ENCODE results near the gene HOXA5. TPM values are rescaled to one million over a fixed set of nuclear protein-coding genes. Genes with fewer than 3 reads are reported as not detected.

HOXA5 gene
- total and polyA plus RNA-seq, 10 of the 15 experiments (the other 5 are each of a cell fraction or from before 2014, with no cell fraction given) = 0.05 to 0.13 TPM; not detected in 8

DNA sequence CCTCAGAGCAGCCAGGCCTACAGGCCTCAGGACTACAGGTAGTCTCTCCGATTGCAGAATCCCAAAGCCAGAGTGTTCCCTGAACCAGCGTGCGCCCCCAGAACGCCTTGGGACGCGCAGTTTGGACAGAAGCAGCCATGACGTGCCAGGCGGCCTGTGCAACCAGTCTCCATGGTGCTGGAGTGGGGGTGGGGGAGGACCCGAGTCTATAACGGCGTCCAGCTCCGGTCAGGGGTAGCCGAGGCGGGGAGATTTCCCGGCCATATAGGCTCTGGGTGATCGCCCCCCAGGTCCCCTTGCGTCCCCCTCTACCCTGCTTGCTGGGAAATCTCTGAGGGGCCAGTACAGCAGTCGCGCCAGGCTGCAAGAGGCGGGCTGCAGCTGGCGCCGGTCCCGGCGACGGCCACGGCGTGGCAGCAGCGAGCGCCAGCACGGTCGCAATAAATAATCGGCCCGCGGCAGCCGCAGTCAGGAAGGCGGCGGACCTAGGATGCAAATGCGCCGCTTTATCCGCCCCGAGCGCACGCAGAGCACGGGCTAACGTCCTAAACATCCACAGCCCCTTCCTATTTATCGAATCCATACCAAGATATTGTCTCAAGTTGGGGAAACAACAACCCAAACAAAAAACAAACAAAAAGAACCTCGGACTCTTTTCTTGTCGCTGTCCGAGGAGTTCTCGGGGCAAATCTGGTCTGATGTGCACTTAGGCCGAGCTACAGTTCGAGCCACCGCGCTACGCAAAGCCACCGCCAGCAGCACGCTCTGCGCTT is 7.3 kb upstream of the HOXA5 start (continued):
- TF ChIP-seq DPF2 (IDR thresholded peaks at IDR 0.05) (peak; percentile 57; the same call in 1 of the 2 replicates), SMC3 (IDR thresholded peaks at IDR 0.05; ENCODE audit: borderline replicate concordance, low read length) (peak; percentile 54), MTA2 (IDR thresholded peaks at IDR 0.05; ENCODE audit: low read depth) (no peak), NRF1 (conservative IDR thresholded peaks at IDR 0.05; ENCODE audit: low read depth, low read length) (no peak), STAT1 (conservative IDR thresholded peaks at IDR 0.05) (no peak), HDAC2 (IDR thresholded peaks at IDR 0.05) (no peak), HCFC1 (IDR thresholded peaks at IDR 0.05; ENCODE audit: low read length) (no peak), YY1 (IDR thresholded peaks at IDR 0.05; ENCODE audit: low read depth, low read length) (peak; percentile 51; the same call in 1 of the 2 replicates), BRCA1 (IDR thresholded peaks at IDR 0.05; ENCODE audit: low read depth, low read length) (no peak), NR2F1 (conservative IDR thresholded peaks at IDR 0.05) (no peak), POLR2A (IDR thresholded peaks at IDR 0.05; ENCODE audit: low read depth, low read length) (no peak; the same call in 1 of the 2 replicates), SPI1 (IDR thresholded peaks at IDR 0.05; ENCODE audit: borderline replicate concordance, insufficient read depth, low read depth, low read length) (no peak), KAT2A (conservative IDR thresholded peaks at IDR 0.05; ENCODE audit: control insufficient read depth, low read depth, low read length) (no peak), CREB1 (IDR thresholded peaks at IDR 0.05; ENCODE audit: low read depth) (no peak), CREM (IDR thresholded peaks at IDR 0.05; ENCODE audit: low read depth) (no peak), TCF12 (IDR thresholded peaks at IDR 0.05; ENCODE audit: low read depth, low read length) (0 out of 2 replicates have a peak, but pooled peaks have one; percentile 65), ETV6 (conservative IDR thresholded peaks at IDR 0.05 in 1 of 2, IDR thresholded peaks at IDR 0.05 in 1 of 2; ENCODE audit: borderline replicate concordance in 1 of 2, low read depth in 1 of 2) (no peak), HDAC6 (IDR thresholded peaks at IDR 0.05; ENCODE audit: unreplicated experiment) (no peak), ZNF384 (IDR thresholded peaks at IDR 0.05; ENCODE audit: borderline replicate concordance, low read depth, low read length) (no peak), RBBP5 (conservative IDR thresholded peaks at IDR 0.05) (no peak), CHD2 (IDR thresholded peaks at IDR 0.05; ENCODE audit: borderline replicate concordance, low read depth, low read length) (0 out of 2 replicates have a peak, but pooled peaks have one; percentile 29)
- TF ChIP-seq, protein P1, sequence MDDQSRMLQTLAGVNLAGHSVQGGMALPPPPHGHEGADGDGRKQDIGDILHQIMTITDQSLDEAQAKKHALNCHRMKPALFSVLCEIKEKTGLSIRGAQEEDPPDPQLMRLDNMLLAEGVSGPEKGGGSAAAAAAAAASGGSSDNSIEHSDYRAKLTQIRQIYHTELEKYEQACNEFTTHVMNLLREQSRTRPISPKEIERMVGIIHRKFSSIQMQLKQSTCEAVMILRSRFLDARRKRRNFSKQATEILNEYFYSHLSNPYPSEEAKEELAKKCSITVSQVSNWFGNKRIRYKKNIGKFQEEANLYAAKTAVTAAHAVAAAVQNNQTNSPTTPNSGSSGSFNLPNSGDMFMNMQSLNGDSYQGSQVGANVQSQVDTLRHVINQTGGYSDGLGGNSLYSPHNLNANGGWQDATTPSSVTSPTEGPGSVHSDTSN (IDR thresholded peaks at IDR 0.05; ENCODE audit: insufficient replicate concordance, low read depth, low read length) = peak; percentile 69
- TF ChIP-seq, protein P2, sequence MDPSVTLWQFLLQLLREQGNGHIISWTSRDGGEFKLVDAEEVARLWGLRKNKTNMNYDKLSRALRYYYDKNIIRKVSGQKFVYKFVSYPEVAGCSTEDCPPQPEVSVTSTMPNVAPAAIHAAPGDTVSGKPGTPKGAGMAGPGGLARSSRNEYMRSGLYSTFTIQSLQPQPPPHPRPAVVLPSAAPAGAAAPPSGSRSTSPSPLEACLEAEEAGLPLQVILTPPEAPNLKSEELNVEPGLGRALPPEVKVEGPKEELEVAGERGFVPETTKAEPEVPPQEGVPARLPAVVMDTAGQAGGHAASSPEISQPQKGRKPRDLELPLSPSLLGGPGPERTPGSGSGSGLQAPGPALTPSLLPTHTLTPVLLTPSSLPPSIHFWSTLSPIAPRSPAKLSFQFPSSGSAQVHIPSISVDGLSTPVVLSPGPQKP (IDR thresholded peaks at IDR 0.05; ENCODE audit: low read depth, low read length) = no peak
- TF ChIP-seq, protein P3, sequence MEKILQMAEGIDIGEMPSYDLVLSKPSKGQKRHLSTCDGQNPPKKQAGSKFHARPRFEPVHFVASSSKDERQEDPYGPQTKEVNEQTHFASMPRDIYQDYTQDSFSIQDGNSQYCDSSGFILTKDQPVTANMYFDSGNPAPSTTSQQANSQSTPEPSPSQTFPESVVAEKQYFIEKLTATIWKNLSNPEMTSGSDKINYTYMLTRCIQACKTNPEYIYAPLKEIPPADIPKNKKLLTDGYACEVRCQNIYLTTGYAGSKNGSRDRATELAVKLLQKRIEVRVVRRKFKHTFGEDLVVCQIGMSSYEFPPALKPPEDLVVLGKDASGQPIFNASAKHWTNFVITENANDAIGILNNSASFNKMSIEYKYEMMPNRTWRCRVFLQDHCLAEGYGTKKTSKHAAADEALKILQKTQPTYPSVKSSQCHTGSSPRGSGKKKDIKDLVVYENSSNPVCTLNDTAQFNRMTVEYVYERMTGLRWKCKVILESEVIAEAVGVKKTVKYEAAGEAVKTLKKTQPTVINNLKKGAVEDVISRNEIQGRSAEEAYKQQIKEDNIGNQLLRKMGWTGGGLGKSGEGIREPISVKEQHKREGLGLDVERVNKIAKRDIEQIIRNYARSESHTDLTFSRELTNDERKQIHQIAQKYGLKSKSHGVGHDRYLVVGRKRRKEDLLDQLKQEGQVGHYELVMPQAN (conservative IDR thresholded peaks at IDR 0.05) = no peak
- TF ChIP-seq, protein P4, sequence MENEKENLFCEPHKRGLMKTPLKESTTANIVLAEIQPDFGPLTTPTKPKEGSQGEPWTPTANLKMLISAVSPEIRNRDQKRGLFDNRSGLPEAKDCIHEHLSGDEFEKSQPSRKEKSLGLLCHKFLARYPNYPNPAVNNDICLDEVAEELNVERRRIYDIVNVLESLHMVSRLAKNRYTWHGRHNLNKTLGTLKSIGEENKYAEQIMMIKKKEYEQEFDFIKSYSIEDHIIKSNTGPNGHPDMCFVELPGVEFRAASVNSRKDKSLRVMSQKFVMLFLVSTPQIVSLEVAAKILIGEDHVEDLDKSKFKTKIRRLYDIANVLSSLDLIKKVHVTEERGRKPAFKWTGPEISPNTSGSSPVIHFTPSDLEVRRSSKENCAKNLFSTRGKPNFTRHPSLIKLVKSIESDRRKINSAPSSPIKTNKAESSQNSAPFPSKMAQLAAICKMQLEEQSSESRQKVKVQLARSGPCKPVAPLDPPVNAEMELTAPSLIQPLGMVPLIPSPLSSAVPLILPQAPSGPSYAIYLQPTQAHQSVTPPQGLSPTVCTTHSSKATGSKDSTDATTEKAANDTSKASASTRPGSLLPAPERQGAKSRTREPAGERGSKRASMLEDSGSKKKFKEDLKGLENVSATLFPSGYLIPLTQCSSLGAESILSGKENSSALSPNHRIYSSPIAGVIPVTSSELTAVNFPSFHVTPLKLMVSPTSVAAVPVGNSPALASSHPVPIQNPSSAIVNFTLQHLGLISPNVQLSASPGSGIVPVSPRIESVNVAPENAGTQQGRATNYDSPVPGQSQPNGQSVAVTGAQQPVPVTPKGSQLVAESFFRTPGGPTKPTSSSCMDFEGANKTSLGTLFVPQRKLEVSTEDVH (IDR thresholded peaks at IDR 0.05; ENCODE audit: low read depth, partially characterized antibody) = no peak
